Activated naive CD8-positive, alpha-beta T cell treated with anti-CD3 and anti-CD28 coated beads, Interleukin-2, amount 10 ng/mL, durations not matched to agents 7 days and 5 days (primary cell): ENCODE data around the gene FAM221B. TPM values are rescaled to one million over a fixed set of nuclear protein-coding genes. Genes with fewer than 3 reads are reported as not detected.
A peak's percentile ranks its signal among the peaks of the same experiment; 100 is the strongest.

ENCODE experiments used
- ATAC-seq: fragments of 150-1000 bp; cut with Tn5 transposase; one replicate; pipeline ENCODE4 v1.10.0; 2021; ENCODE audit warnings: low read depth, moderate library complexity
- POLR2A ChIA-PET: fragments of 350-600 bp; sonication (Branson Sonifier 250); formaldehyde crosslinking; loops from one replicate; lab custom pipeline; 2021; ENCODE audit warnings: antibody characterized with exemption; lab: Charles Lee
- DNase-seq: peaks from one replicate; pipeline ENCODE4 v3.0.0; 2021
- H3K27ac Mint-ChIP-seq: one replicate; pipeline ENCODE4 v1.8.0; 2022; ENCODE audit warnings: mild to moderate bottlenecking, mixed read lengths
- H3K27me3 Mint-ChIP-seq: one replicate; pipeline ENCODE4 v1.8.0; 2022; ENCODE audit warnings: mild to moderate bottlenecking, moderate library complexity, mixed read lengths
- H3K36me3 Mint-ChIP-seq: one replicate; pipeline ENCODE4 v1.8.0; 2021; ENCODE audit warnings: mild to moderate bottlenecking, mixed read lengths
- H3K4me1 Mint-ChIP-seq: one replicate; pipeline ENCODE4 v1.8.0; 2021; ENCODE audit warnings: mixed read lengths
- H3K4me3 Mint-ChIP-seq: one replicate; pipeline ENCODE4 v1.8.0; 2022; ENCODE audit warnings: mild to moderate bottlenecking, moderate library complexity, mixed read lengths
- H3K9me3 Mint-ChIP-seq: one replicate; pipeline ENCODE4 v1.8.0; 2021; ENCODE audit warnings: mixed read lengths
- total RNA-seq, 2 experiments: library from RNA; stranded (reverse); gene quantifications; one replicate each; pipeline ENCODE4 v1.2.3, GENCODE V29; 2021

FAM221B gene
- total RNA-seq, 2 experiments from 2014 or later: not detected

- POLR2A ChIA-PET: interaction anchor here (1.1 to 2.0 kb wide), 3 partner anchors 20 to 92 kb away, joined by 3 to 6 read pairs (median 3); partner anchors contain the start of gene SPAG8
- no peak overlapping the region for H3K4me3 Mint-ChIP-seq
- DNase-seq (peak; percentile 48), ATAC-seq (peak; percentile 82)
- H3K4me1 Mint-ChIP-seq: peaks cover 7% of the 10 kb centered on the region
- no peaks in the 10 kb centered on the region for H3K9me3 Mint-ChIP-seq
- no peaks in the 10 kb centered on the region for H3K27me3 Mint-ChIP-seq
- peaks cover 9% of the 10 kb centered on the region for H3K36me3 Mint-ChIP-seq
- no peak overlapping the region for H3K27ac Mint-ChIP-seq
Observed at GRCh38 chr9:35790385-35791296, 37.9 kb downstream of the FAM221B start.

- H3K27ac Mint-ChIP-seq: no peak overlapping the region
- peaks cover 7% of the 10 kb centered on the region for H3K4me1 Mint-ChIP-seq
- DNase-seq: no peak
- H3K4me3 Mint-ChIP-seq: no peak overlapping the region
- POLR2A ChIA-PET: interaction anchor here (1.1 to 2.0 kb wide), 3 partner anchors 21 to 92 kb away, joined by 3 to 6 read pairs (median 3); partner anchors contain the start of gene SPAG8
- H3K9me3 Mint-ChIP-seq: no peaks in the 10 kb centered on the region
- ATAC-seq: no peak
- peaks cover 10% of the 10 kb centered on the region for H3K36me3 Mint-ChIP-seq
- no peaks in the 10 kb centered on the region for H3K27me3 Mint-ChIP-seq
Observed at GRCh38 chr9:35790025-35790384, 38.5 kb downstream of the FAM221B start.

- no peak overlapping the region for H3K4me3 Mint-ChIP-seq
- H3K27ac Mint-ChIP-seq: no peak overlapping the region
- no peaks in the 10 kb centered on the region for H3K9me3 Mint-ChIP-seq
- H3K4me1 Mint-ChIP-seq: peaks cover 5% of the 10 kb centered on the region
- H3K36me3 Mint-ChIP-seq: peaks cover 10% of the 10 kb centered on the region
- H3K27me3 Mint-ChIP-seq: no peaks in the 10 kb centered on the region
- ATAC-seq (no peak), DNase-seq (no peak)
- POLR2A ChIA-PET: interaction anchor here (2.0 kb wide), 1 partner anchor 23 kb away, joined by 6 read pairs; the partner anchor contains the start of gene SPAG8
Observed at GRCh38 chr9:35789541-35789940, 39.0 kb downstream of the FAM221B start.

GRCh38 chr9:35783418-35783817 lies 45.1 kb downstream of the FAM221B start:
- Mint-ChIP-seq H3K9me3 (no peaks in the 10 kb centered on the region), H3K4me3 (no peak overlapping the region), H3K27ac (no peak overlapping the region), H3K27me3 (no peaks in the 10 kb centered on the region), H3K4me1 (peaks cover 1% of the 10 kb centered on the region), H3K36me3 (peaks cover 31% of the 10 kb centered on the region)
- DNase-seq (no peak), ATAC-seq (no peak)
- POLR2A ChIA-PET: no interaction called here

- Mint-ChIP-seq H3K4me1 (peaks cover 1% of the 10 kb centered on the region), H3K4me3 (no peak overlapping the region), H3K36me3 (peaks cover 25% of the 10 kb centered on the region), H3K27ac (no peak overlapping the region), H3K27me3 (no peaks in the 10 kb centered on the region), H3K9me3 (no peaks in the 10 kb centered on the region)
- POLR2A ChIA-PET: no interaction called here
- DNase-seq: no peak
- ATAC-seq: no peak
Observed at GRCh38 chr9:35781066-35781465, 47.5 kb downstream of the FAM221B start.

- Mint-ChIP-seq H3K27ac (no peak overlapping the region), H3K36me3 (peaks cover 14% of the 10 kb centered on the region)
Observed at GRCh38 chr9:35778496-35778895, 50.0 kb downstream of the FAM221B start.

GRCh38 chr9:35776018-35776417 lies 52.5 kb downstream of the FAM221B start:
- POLR2A ChIA-PET: interaction anchor here (1.1 kb wide), 1 partner anchor 17 kb away, joined by 3 read pairs; no protein-coding TSS in a partner anchor
- Mint-ChIP-seq H3K4me1 (no peaks in the 10 kb centered on the region), H3K27me3 (no peaks in the 10 kb centered on the region), H3K9me3 (no peaks in the 10 kb centered on the region), H3K36me3 (peaks cover 11% of the 10 kb centered on the region), H3K27ac (no peak overlapping the region), H3K4me3 (no peak overlapping the region)
- ATAC-seq (no peak), DNase-seq (no peak)

More at GRCh38 chr9:35778496-35778895, 50.0 kb downstream of the FAM221B start:
- no peak overlapping the region for H3K4me3 Mint-ChIP-seq
- DNase-seq (no peak), ATAC-seq (no peak)
- no peaks in the 10 kb centered on the region for H3K27me3 Mint-ChIP-seq
- H3K4me1 Mint-ChIP-seq: peaks cover 1% of the 10 kb centered on the region
- POLR2A ChIA-PET: no interaction called here
- H3K9me3 Mint-ChIP-seq: no peaks in the 10 kb centered on the region

- no peaks in the 10 kb centered on the region for H3K4me1 Mint-ChIP-seq
- DNase-seq: no peak
- no peak overlapping the region for H3K4me3 Mint-ChIP-seq
- no peak for ATAC-seq
- H3K27me3 Mint-ChIP-seq: no peaks in the 10 kb centered on the region
- no peak overlapping the region for H3K27ac Mint-ChIP-seq
- no peaks in the 10 kb centered on the region for H3K9me3 Mint-ChIP-seq
- H3K36me3 Mint-ChIP-seq: peaks cover 6% of the 10 kb centered on the region
- POLR2A ChIA-PET: interaction anchor here (1.1 kb wide), 1 partner anchor 16 kb away, joined by 3 read pairs; no protein-coding TSS in a partner anchor
Observed at GRCh38 chr9:35774907-35775635, 53.5 kb downstream of the FAM221B start.

- POLR2A ChIA-PET: interaction anchor here (1.1 kb wide), 1 partner anchor 15 kb away, joined by 3 read pairs; no protein-coding TSS in a partner anchor
- no peaks in the 10 kb centered on the region for H3K27me3 Mint-ChIP-seq
- no peak overlapping the region for H3K27ac Mint-ChIP-seq
- H3K9me3 Mint-ChIP-seq: no peaks in the 10 kb centered on the region
- H3K36me3 Mint-ChIP-seq: no peaks in the 10 kb centered on the region
- no peak for DNase-seq
- no peak overlapping the region for H3K4me3 Mint-ChIP-seq
- no peaks in the 10 kb centered on the region for H3K4me1 Mint-ChIP-seq
- ATAC-seq: no peak
Observed at GRCh38 chr9:35771943-35772342, 56.6 kb downstream of the FAM221B start.

- Mint-ChIP-seq H3K27ac (no peak overlapping the region), H3K36me3 (no peaks in the 10 kb centered on the region), H3K9me3 (no peaks in the 10 kb centered on the region), H3K4me3 (no peak overlapping the region), H3K27me3 (no peaks in the 10 kb centered on the region), H3K4me1 (no peaks in the 10 kb centered on the region)
- DNase-seq (no peak), ATAC-seq (no peak)
- POLR2A ChIA-PET: interaction anchor here (1.1 kb wide), 1 partner anchor 15 kb away, joined by 3 read pairs; no protein-coding TSS in a partner anchor
Observed at GRCh38 chr9:35771534-35771933, 57.0 kb downstream of the FAM221B start.

GRCh38 chr9:35771075-35771433 lies 57.5 kb downstream of the FAM221B start:
- ATAC-seq (no peak), DNase-seq (no peak)
- Mint-ChIP-seq H3K36me3 (no peaks in the 10 kb centered on the region), H3K4me1 (no peaks in the 10 kb centered on the region), H3K4me3 (no peak overlapping the region), H3K27me3 (no peaks in the 10 kb centered on the region), H3K27ac (no peak overlapping the region), H3K9me3 (no peaks in the 10 kb centered on the region)
- POLR2A ChIA-PET: interaction anchor here (1.1 kb wide), 1 partner anchor 14 kb away, joined by 3 read pairs; no protein-coding TSS in a partner anchor

- Mint-ChIP-seq H3K27me3 (no peaks in the 10 kb centered on the region), H3K9me3 (no peaks in the 10 kb centered on the region), H3K4me3 (no peak overlapping the region), H3K27ac (no peak overlapping the region), H3K36me3 (no peaks in the 10 kb centered on the region), H3K4me1 (no peaks in the 10 kb centered on the region)
- DNase-seq (no peak), ATAC-seq (no peak)
- POLR2A ChIA-PET: interaction anchor here (0.6 to 1.2 kb wide), 2 partner anchors 42 to 95 kb away, joined by 4 to 6 read pairs; no protein-coding TSS in a partner anchor
Observed at GRCh38 chr9:35769763-35770162, 58.8 kb downstream of the FAM221B start.

GRCh38 chr9:35767458-35767857 lies 61.1 kb downstream of the FAM221B start:
- H3K36me3 Mint-ChIP-seq: peaks cover 4% of the 10 kb centered on the region
- POLR2A ChIA-PET: no interaction called here
- DNase-seq (no peak), ATAC-seq (no peak)
- H3K27me3 Mint-ChIP-seq: no peaks in the 10 kb centered on the region
- H3K4me1 Mint-ChIP-seq: no peaks in the 10 kb centered on the region
- no peaks in the 10 kb centered on the region for H3K9me3 Mint-ChIP-seq
- H3K4me3 Mint-ChIP-seq: no peak overlapping the region
- H3K27ac Mint-ChIP-seq: no peak overlapping the region
